ENCODE measurements around the gene OR13A1.

DNA sequence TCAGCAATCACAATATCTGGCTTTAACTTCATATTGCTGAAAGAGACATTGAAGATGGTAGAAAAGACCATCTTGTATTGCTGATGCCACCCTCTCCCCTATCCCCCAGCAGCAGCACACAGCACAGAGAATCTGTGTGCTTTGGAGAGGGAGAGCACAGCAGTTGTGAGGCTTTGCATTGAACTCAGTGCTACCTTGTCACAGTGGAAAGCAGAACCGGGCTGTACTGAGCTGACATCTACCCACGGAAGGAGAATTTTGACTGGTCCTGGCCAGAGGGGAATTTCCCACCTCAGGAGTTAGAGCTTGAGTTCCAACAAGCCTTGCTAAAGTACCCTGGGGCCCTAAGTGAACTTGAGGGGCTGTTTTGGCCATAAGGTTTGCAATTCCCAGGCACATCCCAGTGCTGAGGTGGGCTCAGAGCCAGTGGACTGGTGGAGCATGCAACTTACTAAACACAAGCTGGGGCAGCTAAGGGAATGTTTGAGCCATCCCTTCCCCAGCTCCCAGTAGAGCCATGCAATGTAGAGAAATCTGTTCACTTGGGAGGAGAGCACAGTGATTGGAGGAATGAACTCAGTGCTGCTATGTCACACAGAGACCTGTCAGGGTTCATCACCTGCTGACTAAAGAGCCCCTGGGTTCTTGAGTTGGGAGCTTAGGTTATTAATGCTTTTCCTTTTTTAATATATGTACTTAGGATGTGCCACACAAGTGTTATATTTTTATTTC, 62.1 kb downstream of the OR13A1 start:
- TF ChIP-seq POLR2AphosphoS5 (IDR thresholded peaks at IDR 0.05; ENCODE audit: low read depth, low read length), result no peak
- no peak for TF ChIP-seq POLR2A (IDR thresholded peaks at IDR 0.05; ENCODE audit: low read depth, low read length)
